Esophagus (tissue), 2 donors: ENCODE results near the gene TEKTIP1. TPM values are rescaled to one million over a fixed set of nuclear protein-coding genes. Genes with fewer than 3 reads are reported as not detected.
"Not testable (repeated sequence)": the region's sequence is repeated elsewhere in the genome, so short reads cannot be mapped to it uniquely, and the experiment has no call there.

Experiments used
- H3K27ac ChIP-seq, 2 donors: one replicate each; pipeline ENCODE4 v1.5.1; 2013; ENCODE audit warnings: low read depth in 2 of 2, mild to moderate bottlenecking in 2 of 2, inconsistent platforms in 1 of 2, low read length in 1 of 2, moderate library complexity in 1 of 2
- H3K27me3 ChIP-seq, 2 donors: one replicate each; pipeline ENCODE4 v1.6.1; 2013; ENCODE audit warnings: low read length in 2 of 2, control low read depth in 1 of 2, mild to moderate bottlenecking in 1 of 2; ENCODE audit not compliant: insufficient read depth in 2 of 2, control insufficient read depth in 1 of 2
- H3K36me3 ChIP-seq, 2 donors: one replicate each; pipeline ENCODE4 v1.6.1; 2013; ENCODE audit warnings: low read length in 1 of 2; ENCODE audit not compliant: control insufficient read depth in 2 of 2, insufficient read depth in 2 of 2
- H3K4me1 ChIP-seq, 2 donors: one replicate each; pipeline ENCODE4 v1.6.1; 2013; ENCODE audit warnings: low read length in 1 of 2; ENCODE audit not compliant: control insufficient read depth in 2 of 2, insufficient read depth in 2 of 2
- H3K4me3 ChIP-seq, 2 donors: one replicate each; pipeline ENCODE4 v1.5.1; 2013; ENCODE audit warnings: low read length in 2 of 2, mild to moderate bottlenecking in 2 of 2, low read depth in 1 of 2, moderate library complexity in 1 of 2
- H3K9me3 ChIP-seq, 2 donors: one replicate each; pipeline ENCODE4 v1.6.1; 2013; ENCODE audit warnings: mild to moderate bottlenecking in 2 of 2, low read depth in 1 of 2, low read length in 1 of 2, moderate library complexity in 1 of 2; ENCODE audit not compliant: control insufficient read depth in 2 of 2, insufficient read depth in 1 of 2
- WGBS, 2 donors: extraction: QIAGEN DNeasy Blood & Tissue Kit; methylation state at CpG; one replicate each; pipeline ENCODE4 v1.1.7; 2013; 5-methylcytosine and 5-hydroxymethylcytosine counted together
- polyA plus RNA-seq, 2 donors: library from polyadenylated mRNA; stranded (reverse); fragments of 200-250 nt; gene quantifications; one replicate each; pipeline ENCODE4 v1.2.3, GENCODE V29; 2013
- donor health status: healthy with polysubstance abuse.
- donor health status: Bipolar disorder and iron deficiency.

The TEKTIP1 gene
- polyA plus RNA-seq, 2 donors, result 0.08 to 0.41 TPM

DNA sequence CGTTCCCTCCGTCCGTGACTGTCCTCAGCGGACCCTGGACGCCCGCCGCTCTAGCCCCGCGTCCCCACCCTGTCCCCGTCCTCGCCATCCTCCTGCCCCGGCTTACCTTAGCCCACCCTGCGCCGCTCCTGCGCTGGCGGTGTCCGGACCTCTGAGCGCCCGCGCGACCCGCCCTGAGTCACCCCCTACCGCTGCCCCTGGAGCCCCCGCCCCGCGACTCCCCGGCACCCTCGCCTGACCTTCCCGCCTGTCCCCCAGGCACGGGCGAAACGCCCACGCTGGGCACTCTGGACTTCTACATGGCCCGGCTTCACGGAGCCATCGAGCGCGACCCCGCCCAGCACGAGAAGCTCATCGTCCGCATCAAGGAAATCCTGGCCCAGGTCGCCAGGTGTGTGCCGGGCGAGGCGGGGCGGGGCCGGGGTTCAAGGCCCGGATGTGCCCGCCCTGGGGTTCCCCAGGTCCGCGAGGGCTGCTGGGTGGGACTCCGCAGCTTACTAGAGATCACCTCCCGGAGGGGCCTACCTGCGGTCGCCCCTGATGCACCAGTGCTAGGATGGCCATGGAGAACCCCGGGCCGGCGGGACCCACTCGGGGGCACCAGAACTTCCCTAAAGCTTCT is 38.9 kb downstream of the TEKTIP1 start:
- peaks cover 3 to 19% of the 10 kb centered on the region in 2 donors for H3K4me1 ChIP-seq
- 56 to 60% methylated on average over 54 to 60 of the region's 60 CpGs for WGBS, 2 donors
- peaks cover 0 to 3% of the 10 kb centered on the region in 2 donors for H3K9me3 ChIP-seq
- no peak overlapping the region for H3K27ac ChIP-seq
- H3K27me3 ChIP-seq, result no peaks in the 10 kb centered on the region
- no peak overlapping the region for H3K4me3 ChIP-seq
- H3K36me3 ChIP-seq, result peaks cover 0 to 4% of the 10 kb centered on the region in 2 donors

- Histone ChIP-seq H3K27ac (no peak overlapping the region), H3K36me3 (peaks cover 0 to 4% of the 10 kb centered on the region in 2 donors), H3K4me1 (peaks cover 3 to 18% of the 10 kb centered on the region in 2 donors), H3K4me3 (no peak overlapping the region), H3K27me3 (no peaks in the 10 kb centered on the region), H3K9me3 (peaks cover 0 to 3% of the 10 kb centered on the region in 2 donors)
- WGBS, 2 donors, result 59 to 77% methylated on average over 17 of the region's 17 CpGs
These were observed 39.4 kb downstream of the TEKTIP1 start for GRCh38 chr19:3578390-3578789.

DNA sequence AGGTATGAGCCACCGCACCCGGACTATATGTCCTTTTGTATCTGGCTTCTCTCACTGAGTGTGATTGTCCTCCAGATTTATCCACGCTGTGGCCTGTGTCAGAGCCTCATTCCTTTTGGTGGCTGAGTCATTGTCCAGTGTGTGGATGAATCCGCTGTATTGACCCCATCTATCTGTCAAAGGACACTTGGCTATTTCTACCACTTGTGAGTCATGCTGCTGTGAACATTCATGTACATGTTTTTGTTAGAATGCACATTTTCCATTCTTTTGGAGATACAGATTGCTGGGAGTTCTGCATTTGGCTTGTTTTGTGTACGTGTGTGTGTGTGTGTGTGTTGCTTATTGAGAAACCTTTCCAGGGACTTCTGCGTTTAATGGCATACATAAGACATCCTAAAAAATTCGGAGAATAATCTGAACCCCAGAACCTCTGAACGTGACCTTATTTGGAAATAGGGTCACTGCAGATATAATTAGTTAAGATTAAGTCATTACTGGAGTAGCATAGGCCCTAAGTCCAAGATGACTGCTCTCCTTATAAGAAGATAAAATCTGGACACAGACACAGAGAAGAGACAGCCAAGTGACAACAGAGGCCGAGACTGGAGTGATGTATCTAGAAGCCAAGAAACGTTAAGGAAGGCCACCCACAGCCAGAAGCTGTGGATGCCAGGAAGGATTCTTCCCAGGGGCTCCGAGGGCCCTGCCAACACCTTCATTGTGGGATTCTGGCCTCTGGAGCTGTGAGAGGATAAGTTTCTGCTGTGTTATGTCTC is 41.4 kb downstream of the TEKTIP1 start:
- no peaks in the 10 kb centered on the region for H3K27me3 ChIP-seq
- H3K4me3 ChIP-seq, result no peak overlapping the region
- peak overlapping the region in 1 of 2 donors; percentile 47 for H3K27ac ChIP-seq
- H3K4me1 ChIP-seq, result peaks cover 3 to 12% of the 10 kb centered on the region in 2 donors
- WGBS, 2 donors, result 42 to 48% methylated on average over 11 of the region's 11 CpGs
- H3K9me3 ChIP-seq, result no peaks in the 10 kb centered on the region
- peaks cover 0 to 4% of the 10 kb centered on the region in 2 donors for H3K36me3 ChIP-seq

GRCh38 chr19:3581792-3582191 is 42.8 kb downstream of the TEKTIP1 start:
- H3K4me1 ChIP-seq, H3K36me3 ChIP-seq, H3K27ac ChIP-seq, H3K9me3 ChIP-seq, H3K27me3 ChIP-seq, H3K4me3 ChIP-seq: not testable (repeated sequence)
- 88% methylated on average over 4 of the region's 4 CpGs for WGBS, 2 donors

DNA sequence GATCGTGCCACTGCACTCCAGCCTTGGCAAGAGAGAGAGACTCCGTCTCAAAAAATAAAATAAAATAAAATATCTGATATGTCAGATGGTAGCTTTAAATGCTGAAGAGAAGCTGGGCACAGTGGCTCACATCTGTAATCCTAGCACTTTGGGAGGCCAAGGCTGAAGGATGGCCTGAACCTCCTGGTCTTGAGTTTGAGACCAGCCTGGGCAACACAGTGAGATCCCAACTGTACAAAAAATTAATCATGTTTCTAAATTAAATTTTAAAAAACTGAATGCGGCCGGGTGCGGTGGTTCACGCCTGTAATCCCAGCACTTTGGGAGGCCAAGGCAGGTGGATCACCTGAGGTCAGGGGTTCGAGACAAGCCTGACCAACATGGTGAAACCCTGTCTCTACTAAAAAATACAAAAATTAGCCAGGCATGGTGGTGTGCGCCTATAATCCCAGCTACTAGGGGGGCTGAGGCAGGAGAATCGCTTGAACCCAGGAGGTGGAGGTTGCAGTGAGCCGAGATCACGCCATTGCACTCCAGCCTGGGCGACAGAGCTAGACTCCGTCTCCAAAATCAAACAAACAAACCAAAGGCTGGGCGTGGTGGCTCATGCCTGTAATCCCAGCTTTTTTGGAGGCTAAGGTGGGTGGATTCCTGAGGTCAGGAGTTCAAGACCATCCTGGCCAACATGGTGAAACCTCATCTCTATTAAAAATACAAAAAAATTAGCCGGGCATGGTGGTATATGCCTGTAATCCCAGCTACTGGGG is 45.2 kb downstream of the TEKTIP1 start:
- not testable (repeated sequence) for H3K4me3 ChIP-seq, H3K27me3 ChIP-seq, H3K9me3 ChIP-seq, H3K4me1 ChIP-seq, H3K27ac ChIP-seq, H3K36me3 ChIP-seq
- WGBS, 2 donors, result 83 to 85% methylated on average over 15 of the region's 15 CpGs

- no peak within 1 kb of the TSS for H3K27ac ChIP-seq
- H3K27me3 ChIP-seq, result no peaks in the 10 kb centered on the region
- 4 to 5% methylated on average over 71 to 84 of the region's 84 CpGs for WGBS, 2 donors
- H3K36me3 ChIP-seq, result no peaks in the 10 kb centered on the region
- H3K9me3 ChIP-seq, result no peaks in the 10 kb centered on the region
- peak within 1 kb of the TSS; percentile 4 to 20 for H3K4me3 ChIP-seq
- H3K4me1 ChIP-seq, result no peaks in the 10 kb centered on the region
These were observed 46.5 kb downstream of the TEKTIP1 start, which contains the start of gene GIPC3 for GRCh38 chr19:3585301-3586126. TSS of gene GIPC3 (plus strand) at chr19:3585478. CDS start at chr19:3585598, 120 bp downstream.

DNA sequence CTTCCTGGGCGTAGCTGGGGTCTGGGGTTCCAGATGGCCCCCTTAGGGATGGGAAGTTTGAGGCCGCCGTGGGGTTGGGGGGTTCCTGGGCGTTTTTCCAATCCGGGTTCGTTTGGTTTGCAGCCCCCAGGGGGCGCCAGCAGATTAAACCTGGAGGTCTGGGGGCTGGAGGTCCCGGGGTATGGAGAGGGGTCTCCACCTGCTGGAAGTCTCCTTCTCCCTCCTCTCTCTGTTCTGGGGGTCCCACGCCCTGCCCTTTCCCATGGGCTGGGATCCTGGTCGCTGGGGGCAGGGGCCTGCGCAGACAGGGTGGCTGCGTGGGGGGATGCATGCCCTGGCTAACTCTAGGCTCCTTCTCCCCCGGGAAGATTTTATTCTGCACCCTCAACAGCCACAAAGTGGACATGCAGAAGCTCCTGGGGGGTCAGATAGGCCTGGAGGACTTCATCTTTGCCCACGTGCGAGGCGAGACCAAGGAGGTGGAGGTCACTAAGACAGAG is 47.2 kb downstream of the TEKTIP1 start:
- H3K27ac ChIP-seq, result no peak overlapping the region

DNA sequence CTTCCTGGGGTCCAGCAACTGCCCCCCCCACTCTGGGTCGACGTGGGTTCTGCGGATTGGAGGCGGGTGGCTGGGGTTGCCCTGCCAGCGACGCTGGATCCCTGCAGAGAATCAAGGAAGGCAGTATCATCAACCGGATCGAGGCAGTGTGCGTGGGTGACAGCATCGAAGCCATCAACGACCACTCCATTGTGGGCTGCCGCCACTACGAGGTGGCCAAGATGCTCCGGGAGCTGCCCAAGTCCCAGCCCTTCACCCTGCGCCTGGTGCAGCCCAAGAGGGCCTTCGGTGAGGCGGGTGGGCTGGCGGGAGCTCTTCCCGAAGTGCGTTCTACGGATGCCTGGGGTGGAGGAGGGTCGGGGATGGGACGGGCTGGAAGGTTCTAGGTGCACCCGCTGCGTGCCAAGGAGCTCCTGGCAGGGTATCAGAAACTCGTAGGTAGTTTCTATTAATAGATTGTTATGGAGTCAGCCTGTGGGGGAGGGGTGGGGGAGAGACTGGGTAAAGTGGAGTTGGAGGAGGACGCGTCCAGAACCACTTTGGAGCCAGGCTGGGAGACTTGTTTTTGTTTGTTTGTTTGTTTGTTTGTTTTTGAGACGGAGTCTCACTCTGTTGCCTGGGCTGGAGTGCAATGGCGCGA is 47.9 kb downstream of the TEKTIP1 start:
- Histone ChIP-seq H3K4me1 (no peaks in the 10 kb centered on the region), H3K4me3 (no peak overlapping the region), H3K27me3 (no peaks in the 10 kb centered on the region), H3K36me3 (no peaks in the 10 kb centered on the region), H3K9me3 (peaks cover 0 to 2% of the 10 kb centered on the region in 2 donors), H3K27ac (no peak overlapping the region)
- WGBS, 2 donors, result 58 to 60% methylated on average over 31 of the region's 31 CpGs

More for the DNA sequence above, 47.2 kb downstream of the TEKTIP1 start:
- Histone ChIP-seq H3K4me3 (no peak overlapping the region), H3K36me3 (no peaks in the 10 kb centered on the region), H3K4me1 (no peaks in the 10 kb centered on the region), H3K27me3 (no peaks in the 10 kb centered on the region), H3K9me3 (no peaks in the 10 kb centered on the region)
- WGBS, 2 donors, result 28 to 31% methylated on average over 16 of the region's 16 CpGs
